ENCODE results near the gene PGLYRP2. TPM values are rescaled to one million over a fixed set of nuclear protein-coding genes. Genes with fewer than 3 reads are reported as not detected.

Gene PGLYRP2
- total RNA-seq, 4 donors from 2014 or later: not detected

GRCh38 chr19:15427350-15427700, 52.0 kb downstream of the PGLYRP2 start:
- peaks cover 30 to 44% (median 37%) of the 10 kb centered on the region in 4 donors for H3K4me1 ChIP-seq
- intact Hi-C loops (cut with DNase I): no loop called here
- H3K27ac ChIP-seq (replicated peaks in 1 of 4): no peak overlapping the region
- H3K36me3 ChIP-seq: peaks cover 47 to 77% (median 75%) of the 10 kb centered on the region in 4 donors
- WGBS: 92% methylated on average over 9 of the region's 25 CpGs
- TF ChIP-seq CTCF (IDR thresholded peaks at IDR 0.05) (no peak), POLR2AphosphoS5 (IDR thresholded peaks at IDR 0.05) (no peak), EP300 (IDR thresholded peaks at IDR 0.05) (no peak), POLR2A (IDR thresholded peaks at IDR 0.05; ENCODE audit: low read depth) (no peak)
- peaks cover 0 to 6% (median 2%) of the 10 kb centered on the region in 4 donors for H3K9me3 ChIP-seq
- no peak overlapping the region for H3K4me3 ChIP-seq
- no peak for DNase-seq (ENCODE audit: extremely low spot score)
- no peaks in the 10 kb centered on the region for H3K27me3 ChIP-seq

GRCh38 chr19:15426485-15427349, 52.6 kb downstream of the PGLYRP2 start:
- no peak for DNase-seq (ENCODE audit: extremely low spot score)
- 63% methylated on average over 5 of the region's 16 CpGs for WGBS
- Histone ChIP-seq H3K4me3 (no peak overlapping the region), H3K9me3 (peaks cover 0 to 6% (median 2%) of the 10 kb centered on the region in 4 donors), H3K36me3 (peaks cover 50 to 83% (median 79%) of the 10 kb centered on the region in 4 donors), H3K4me1 (peaks cover 27 to 41% (median 36%) of the 10 kb centered on the region in 4 donors), H3K27ac (replicated peaks in 1 of 4) (no peak overlapping the region), H3K27me3 (no peaks in the 10 kb centered on the region)
- TF ChIP-seq EP300 (IDR thresholded peaks at IDR 0.05) (no peak), CTCF (IDR thresholded peaks at IDR 0.05) (no peak), POLR2A (IDR thresholded peaks at IDR 0.05; ENCODE audit: low read depth) (no peak), POLR2AphosphoS5 (IDR thresholded peaks at IDR 0.05) (no peak)
- intact Hi-C loops (cut with DNase I): no loop called here

GRCh38 chr19:15425321-15425950, 53.9 kb downstream of the PGLYRP2 start:
- intact Hi-C loops (cut with DNase I): no loop called here
- 90% methylated on average over 14 of the region's 36 CpGs for WGBS

GRCh38 chr19:15424692-15425272, 54.5 kb downstream of the PGLYRP2 start:
- Histone ChIP-seq H3K4me3 (no peak overlapping the region), H3K27me3 (no peaks in the 10 kb centered on the region), H3K4me1 (peaks cover 10 to 23% (median 20%) of the 10 kb centered on the region in 4 donors), H3K36me3 (peaks cover 47 to 82% (median 77%) of the 10 kb centered on the region in 4 donors), H3K27ac (replicated peaks in 1 of 4) (no peak overlapping the region), H3K9me3 (peaks cover 0 to 6% (median 2%) of the 10 kb centered on the region in 4 donors)
- WGBS: 96% methylated on average over 29 of the region's 38 CpGs
- no peak for DNase-seq (ENCODE audit: extremely low spot score)
- intact Hi-C loops (cut with DNase I): no loop called here
- no peak for TF ChIP-seq CTCF (IDR thresholded peaks at IDR 0.05)
- no peak for TF ChIP-seq POLR2A (IDR thresholded peaks at IDR 0.05; ENCODE audit: low read depth)
- no peak for TF ChIP-seq EP300 (IDR thresholded peaks at IDR 0.05)
- TF ChIP-seq POLR2AphosphoS5 (IDR thresholded peaks at IDR 0.05): no peak

More at GRCh38 chr19:15425321-15425950, 53.9 kb downstream of the PGLYRP2 start:
- peaks cover 0 to 6% (median 2%) of the 10 kb centered on the region in 4 donors for H3K9me3 ChIP-seq
- peaks cover 15 to 28% (median 24%) of the 10 kb centered on the region in 4 donors for H3K4me1 ChIP-seq
- H3K4me3 ChIP-seq: no peak overlapping the region
- H3K27ac ChIP-seq (replicated peaks in 1 of 4): no peak overlapping the region
- TF ChIP-seq CTCF (IDR thresholded peaks at IDR 0.05): no peak
- no peak for TF ChIP-seq POLR2AphosphoS5 (IDR thresholded peaks at IDR 0.05)
- TF ChIP-seq POLR2A (IDR thresholded peaks at IDR 0.05; ENCODE audit: low read depth): no peak
- no peak for TF ChIP-seq EP300 (IDR thresholded peaks at IDR 0.05)
- H3K36me3 ChIP-seq: peaks cover 50 to 85% (median 81%) of the 10 kb centered on the region in 4 donors
- H3K27me3 ChIP-seq: no peaks in the 10 kb centered on the region
- no peak for DNase-seq (ENCODE audit: extremely low spot score)

Data from esophagus muscularis mucosa (tissue), 4 donors.